Body of pancreas (tissue), 4 donors: ENCODE measurements around the gene PIP5K1B.

Source experiments
- CTCF ChIP-seq, 7 experiments: fragments of 450-650 bp in 4 of 7; fragments of 200-600 bp in 3 of 7; sonication (generic) in 3 of 7; IDR thresholded peaks; one replicate each; pipeline ENCODE4 v1.5.1; 2016 to 2019; ENCODE audit warnings: antibody characterized with exemption in 7 of 7
- POLR2A ChIP-seq, 3 donors: fragments of 450-650 bp; IDR thresholded peaks; one replicate each; pipeline ENCODE4 v1.6.1; 2016; ENCODE audit warnings: antibody characterized with exemption in 3 of 3, mild to moderate bottlenecking in 2 of 3

- no peak for TF ChIP-seq CTCF (IDR thresholded peaks at IDR 0.05)
- TF ChIP-seq POLR2A (IDR thresholded peaks at IDR 0.05): no peak
These were observed 199.4 kb downstream of the PIP5K1B start for GRCh38 chr9:68904454-68904853.
